Fibroblast of skin of left biceps (primary cell): ENCODE data around the gene SLC17A8.
"Not testable (repeated sequence)": the region's sequence is repeated elsewhere in the genome, so short reads cannot be mapped to it uniquely, and the experiment has no call there.

Experiments used
- DNase-seq, 2 experiments: peaks; one replicate each; pipeline ENCODE4 v3.0.0-alpha.2; 2013; ENCODE audit warnings: low read depth in 2 of 2

SLC17A8 gene

GRCh38 chr12:100427078-100427477 is 70.2 kb downstream of the SLC17A8 start:
- no peak for DNase-seq

DNA sequence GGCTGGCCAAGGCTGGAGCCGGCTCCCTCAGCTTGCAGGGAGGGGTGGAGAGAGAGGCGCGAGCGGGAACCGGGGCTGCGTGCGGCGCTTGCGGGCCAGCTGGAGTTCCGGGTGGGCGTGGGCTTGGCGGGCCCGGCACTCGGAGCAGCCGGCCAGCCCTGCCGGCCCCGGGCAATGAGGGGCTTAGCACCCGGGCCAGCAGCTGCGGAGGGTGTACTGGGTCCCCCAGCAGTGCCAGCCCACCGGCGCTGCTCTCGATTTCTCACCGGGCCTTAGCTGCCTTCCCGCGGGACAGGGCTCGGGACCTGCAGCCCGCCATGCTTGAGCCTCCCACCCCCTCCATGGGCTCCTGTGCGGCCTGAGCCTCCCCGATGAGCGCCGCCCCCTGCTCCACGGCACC is 73.4 kb downstream of the SLC17A8 start:
- not testable (repeated sequence) for DNase-seq

- DNase-seq: no peak
Observed at GRCh38 chr12:100433701-100434100, 76.8 kb downstream of the SLC17A8 start.

DNA sequence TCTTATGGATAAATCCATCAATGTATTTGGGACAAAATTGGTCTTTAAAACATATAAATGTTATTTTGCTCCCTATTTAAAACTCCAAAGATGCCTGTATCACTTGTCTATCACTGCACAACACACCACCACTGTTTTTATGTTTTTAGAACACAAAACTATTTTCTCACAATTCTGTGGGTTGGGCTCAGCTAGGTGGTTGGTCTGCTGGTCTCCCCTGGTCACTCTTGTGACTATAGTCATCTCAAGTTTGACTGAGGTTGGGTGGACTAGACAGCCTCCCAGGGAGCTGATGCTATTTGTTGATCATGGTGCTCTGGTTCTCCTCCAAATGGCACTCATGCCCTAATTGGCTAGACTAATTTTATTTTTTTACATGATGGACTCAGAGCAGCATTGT is 77.3 kb downstream of the SLC17A8 start:
- DNase-seq: no peak

GRCh38 chr12:100435957-100436356 is 79.1 kb downstream of the SLC17A8 start:
- no peak for DNase-seq

GRCh38 chr12:100437038-100437841 is 80.4 kb downstream of the SLC17A8 start:
- no peak for DNase-seq

GRCh38 chr12:100439797-100440196 is 82.9 kb downstream of the SLC17A8 start:
- no peak for DNase-seq

- no peak for DNase-seq
Observed at GRCh38 chr12:100442403-100442802, 85.5 kb downstream of the SLC17A8 start.

- DNase-seq: no peak
Observed at GRCh38 chr12:100443434-100443833, 86.6 kb downstream of the SLC17A8 start.

DNA sequence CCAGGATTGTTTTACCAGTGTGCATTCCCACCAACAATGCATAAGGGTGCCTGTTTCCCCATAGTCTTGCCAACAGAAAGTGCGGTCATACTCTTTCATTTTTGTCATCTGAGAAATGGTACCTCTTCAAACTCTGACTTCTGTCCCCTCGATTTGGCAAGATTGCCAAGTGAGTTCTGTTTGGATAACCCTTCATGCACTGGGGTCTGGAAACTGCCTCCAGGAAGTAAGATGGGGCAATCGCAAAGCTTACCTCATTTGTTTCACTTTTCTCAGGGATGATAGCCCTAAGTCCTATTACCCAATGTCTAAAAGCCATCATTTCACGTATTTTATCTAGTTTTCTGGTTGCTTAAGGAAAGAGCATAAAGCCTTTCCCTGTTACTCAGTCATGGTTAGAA is 88.2 kb downstream of the SLC17A8 start:
- DNase-seq: no peak

- no peak for DNase-seq
Observed at GRCh38 chr12:100447381-100447780, 90.5 kb downstream of the SLC17A8 start.

DNA sequence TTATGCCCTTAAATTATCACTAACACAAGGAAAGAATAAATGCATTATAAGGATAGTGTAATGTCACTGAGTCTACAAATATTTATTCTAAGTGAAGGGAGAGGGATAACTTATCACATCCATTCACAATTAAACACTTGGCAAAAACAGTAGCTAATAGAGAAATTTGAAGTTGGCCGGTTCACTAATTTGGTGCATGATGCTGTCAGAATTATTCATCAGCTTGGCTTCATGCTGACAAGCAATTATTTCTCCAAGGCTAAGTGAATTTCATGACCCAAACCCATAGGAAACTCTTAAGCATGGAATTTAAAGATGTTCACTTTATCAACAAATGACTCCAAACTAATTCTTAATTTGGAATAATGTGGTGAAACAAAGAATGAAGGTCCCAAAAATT is 91.8 kb downstream of the SLC17A8 start:
- DNase-seq: no peak

GRCh38 chr12:100450735-100451134 is 93.9 kb downstream of the SLC17A8 start:
- DNase-seq: no peak

GRCh38 chr12:100453951-100454350 is 97.1 kb downstream of the SLC17A8 start:
- no peak for DNase-seq

DNA sequence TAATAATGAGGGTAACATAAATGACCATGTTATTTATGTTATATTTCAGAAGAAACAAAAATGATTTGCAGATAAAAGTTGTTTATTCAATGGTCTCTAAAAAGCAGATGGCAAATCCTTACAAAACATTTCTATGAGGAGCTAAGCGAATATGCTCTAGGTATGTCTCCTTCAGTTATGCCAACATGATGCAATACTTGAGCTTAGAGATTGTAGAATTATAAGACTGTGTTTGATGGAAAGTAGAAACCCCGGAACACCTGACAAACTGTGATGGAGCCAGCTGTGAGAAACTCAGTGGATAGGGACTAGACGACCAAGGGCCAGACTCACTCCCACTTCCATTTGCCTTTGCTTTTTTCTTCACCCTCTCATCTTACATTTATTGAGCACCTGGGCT is 99.0 kb downstream of the SLC17A8 start:
- no peak for DNase-seq

GRCh38 chr12:100458191-100458590 is 101.3 kb downstream of the SLC17A8 start:
- no peak for DNase-seq

DNA sequence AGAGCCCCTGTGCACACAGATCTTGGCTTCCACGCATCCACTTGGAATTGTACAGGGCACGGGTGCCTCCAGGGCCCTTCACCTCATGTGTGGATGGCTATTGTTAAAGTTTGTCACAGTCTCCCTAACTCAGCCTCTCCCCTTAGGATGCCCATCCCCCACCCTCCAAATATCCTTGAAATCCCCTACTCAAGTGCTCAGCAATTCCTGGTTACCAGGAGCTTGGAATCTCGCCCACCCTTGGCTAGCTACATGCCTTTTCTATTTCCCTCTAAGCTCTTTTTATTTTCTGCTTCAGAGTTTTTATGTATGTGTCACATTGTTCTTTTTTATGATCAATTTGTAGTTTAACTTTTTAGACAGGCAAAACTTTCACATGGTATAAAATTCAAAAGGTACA is 103.8 kb downstream of the SLC17A8 start:
- DNase-seq: no peak

GRCh38 chr12:100461330-100461973 is 104.6 kb downstream of the SLC17A8 start:
- DNase-seq: no peak

DNA sequence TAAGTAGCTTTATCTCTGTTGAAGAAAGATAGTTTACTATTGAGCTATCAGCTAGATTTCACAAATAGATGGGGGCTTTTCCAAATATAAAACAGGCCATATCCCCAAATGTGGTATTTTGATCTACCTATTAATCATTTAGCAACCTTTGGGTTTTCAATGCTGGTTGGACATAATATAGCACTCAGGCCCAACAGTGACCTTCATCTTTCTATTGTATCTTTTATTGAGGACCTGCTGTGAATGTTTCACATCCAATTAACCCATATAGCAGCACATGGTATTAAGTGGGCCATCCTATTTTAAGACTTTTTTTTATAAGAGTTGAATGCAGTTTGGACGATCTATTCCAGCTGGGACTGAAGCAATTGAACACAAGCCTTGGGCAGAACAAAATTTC is 106.8 kb downstream of the SLC17A8 start:
- no peak for DNase-seq

DNA sequence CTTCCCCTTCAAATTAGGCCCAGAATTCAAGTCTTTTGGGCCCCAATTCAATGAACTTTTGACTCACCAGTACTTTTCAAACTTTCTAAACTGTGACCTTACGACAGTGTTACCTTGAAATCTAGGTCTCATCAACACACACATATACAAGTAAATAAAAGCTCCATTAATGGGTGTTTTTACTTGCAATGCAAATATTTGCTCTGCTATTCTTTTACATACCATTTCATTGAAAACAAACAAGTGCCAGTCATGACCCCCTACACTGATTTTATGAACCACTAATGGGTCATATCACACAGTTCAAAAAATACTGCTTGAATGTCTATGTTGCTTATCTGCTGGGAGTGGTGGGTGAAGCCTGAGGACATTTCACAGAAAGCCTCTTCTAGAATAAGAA is 107.7 kb downstream of the SLC17A8 start:
- no peak for DNase-seq

DNA sequence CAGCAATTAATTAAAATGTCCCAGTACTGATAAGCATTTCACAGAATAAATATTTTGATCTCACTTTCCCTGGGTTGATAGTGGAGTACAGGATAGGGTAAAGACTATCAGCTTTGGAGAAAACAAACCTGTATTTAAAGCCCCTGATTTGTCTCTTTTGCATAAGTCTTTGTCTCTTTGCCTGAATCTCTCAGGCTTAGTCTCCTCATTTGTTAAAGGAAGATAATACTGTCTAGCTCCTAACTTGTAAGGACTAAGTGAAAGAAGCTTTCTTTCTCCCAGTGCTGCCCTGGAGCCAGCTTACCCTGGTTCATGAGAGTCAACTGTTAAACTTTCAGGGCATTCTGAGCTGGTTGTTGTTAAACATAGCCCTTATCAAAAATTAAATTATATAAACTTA is 111.3 kb downstream of the SLC17A8 start:
- no peak for DNase-seq
